ENCODE measurements around the gene ACAD10.
"Not testable (repeated sequence)": the region's sequence is repeated elsewhere in the genome, so short reads cannot be mapped to it uniquely, and the experiment has no call there.

Gene ACAD10

DNA sequence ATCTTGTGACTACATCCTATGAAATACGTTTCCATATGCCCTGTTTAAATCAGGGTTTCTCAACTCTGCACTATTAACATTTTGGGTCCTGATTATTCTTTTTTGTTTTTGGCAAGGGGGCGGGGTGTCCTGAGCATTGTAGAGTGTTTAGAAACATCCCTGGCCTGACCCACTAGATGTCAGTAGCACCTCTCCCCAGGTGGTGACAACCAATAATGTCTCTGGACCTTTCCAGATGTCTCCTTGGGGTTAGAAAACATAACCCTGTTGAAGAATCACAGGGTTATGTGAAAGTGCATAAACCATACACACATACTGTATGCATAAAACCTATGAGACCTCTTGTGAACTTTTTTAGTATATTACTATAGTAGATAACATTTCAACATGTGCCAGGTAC lies 1.4 kb downstream of the ACAD10 start:
- no peak for DNase-seq (ENCODE audit: low read depth, low spot score)

- no peak for DNase-seq (ENCODE audit: low read depth, low spot score)
Observed at GRCh38 chr12:111687952-111688351, 2.1 kb downstream of the ACAD10 start.

DNA sequence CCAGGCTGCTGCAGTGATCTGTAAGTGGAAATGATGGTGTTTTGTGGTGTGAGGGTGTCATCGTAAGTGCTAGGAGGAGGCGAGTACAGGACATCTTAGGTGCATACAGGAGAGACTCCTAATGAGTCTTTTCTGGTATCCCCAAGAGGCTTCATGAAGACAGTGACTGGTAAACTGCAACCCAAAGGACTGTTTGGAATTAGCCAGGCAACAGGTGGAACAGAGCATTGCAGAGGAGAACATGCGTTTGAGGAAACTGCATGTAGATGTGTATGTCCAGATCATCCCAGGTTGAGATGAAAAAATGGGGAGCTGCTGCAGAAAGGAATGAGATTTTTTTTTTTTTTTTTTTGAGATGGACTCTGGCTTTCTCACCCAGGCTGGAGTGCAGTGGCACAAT lies 5.4 kb downstream of the ACAD10 start:
- DNase-seq (ENCODE audit: low read depth, low spot score), result no peak

DNA sequence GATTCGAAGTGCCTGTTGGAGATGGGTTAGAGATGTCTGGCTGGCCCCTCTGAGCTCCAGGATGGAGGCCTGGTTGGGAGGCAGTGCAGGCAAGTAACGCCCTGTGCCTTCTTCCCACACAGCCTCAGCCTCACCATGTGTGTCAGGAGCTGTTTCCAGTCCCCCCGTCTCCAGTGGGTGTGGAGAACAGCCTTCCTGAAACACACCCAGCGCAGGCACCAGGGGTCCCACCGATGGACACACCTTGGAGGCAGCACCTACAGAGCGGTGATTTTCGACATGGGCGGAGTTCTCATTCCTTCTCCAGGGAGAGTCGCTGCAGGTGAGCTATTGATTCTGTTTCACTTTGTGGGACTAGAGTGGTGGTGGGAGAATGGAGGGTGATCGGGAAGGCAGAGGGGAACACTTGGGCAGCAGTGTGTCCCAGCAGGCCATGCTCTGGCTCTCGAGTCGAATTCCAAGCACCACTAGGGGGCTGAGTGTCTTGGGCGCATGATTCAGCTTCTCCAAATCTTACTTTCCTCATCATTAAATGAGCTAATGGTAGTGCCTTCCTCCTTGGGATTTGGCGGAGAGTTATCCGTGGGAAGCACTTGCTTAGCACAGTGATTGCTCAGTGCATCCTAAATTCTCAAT lies 6.8 kb downstream of the ACAD10 start:
- no peak for DNase-seq (ENCODE audit: low read depth, low spot score)

- DNase-seq (ENCODE audit: low read depth, low spot score), result no peak
Observed at GRCh38 chr12:111693818-111694217, 8.0 kb downstream of the ACAD10 start.

GRCh38 chr12:111699962-111700361 lies 14.1 kb downstream of the ACAD10 start:
- no peak for DNase-seq (ENCODE audit: low read depth, low spot score)

- no peak for DNase-seq (ENCODE audit: low read depth, low spot score)
Observed at GRCh38 chr12:111705672-111706071, 19.8 kb downstream of the ACAD10 start.

DNA sequence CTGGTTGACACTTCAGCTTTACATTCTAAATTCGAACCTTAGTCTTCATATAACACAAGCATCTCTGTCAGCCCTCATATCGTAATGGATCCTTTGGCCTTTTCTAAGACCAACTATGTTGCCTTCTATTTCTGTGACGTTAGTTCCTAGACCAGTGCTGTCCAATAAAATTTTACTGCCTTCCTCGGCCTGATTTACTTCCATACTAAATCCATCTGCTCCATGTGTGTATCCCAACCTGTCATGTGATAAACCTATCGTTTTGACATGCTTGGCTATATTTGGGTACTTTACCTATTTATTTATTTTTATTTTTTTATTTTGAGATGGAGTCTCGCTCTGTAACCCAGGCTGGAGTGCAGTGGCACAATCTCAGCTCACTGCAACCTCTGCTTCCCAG lies 20.3 kb downstream of the ACAD10 start:
- no peak for DNase-seq (ENCODE audit: low read depth, low spot score)

DNA sequence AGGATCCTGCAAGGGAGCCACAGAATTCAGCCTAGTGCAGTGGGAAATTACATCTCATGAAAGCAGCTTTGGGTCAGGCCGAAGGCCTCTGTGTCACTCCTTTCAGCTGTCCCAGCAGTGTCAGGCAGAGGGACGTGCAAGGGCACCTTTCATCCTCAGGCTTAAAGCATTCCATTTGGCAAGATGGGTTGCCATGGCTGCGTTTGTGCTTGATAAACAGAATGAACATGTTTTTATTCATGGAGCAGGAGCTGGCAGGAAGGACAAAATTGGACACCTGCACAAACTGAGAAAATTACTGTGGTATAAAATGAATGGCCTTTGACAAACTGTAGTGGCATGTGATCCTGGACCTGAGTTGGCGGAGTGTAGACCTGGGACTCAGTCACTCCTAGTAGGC lies 29.4 kb downstream of the ACAD10 start:
- DNase-seq (ENCODE audit: low read depth, low spot score), result no peak

DNA sequence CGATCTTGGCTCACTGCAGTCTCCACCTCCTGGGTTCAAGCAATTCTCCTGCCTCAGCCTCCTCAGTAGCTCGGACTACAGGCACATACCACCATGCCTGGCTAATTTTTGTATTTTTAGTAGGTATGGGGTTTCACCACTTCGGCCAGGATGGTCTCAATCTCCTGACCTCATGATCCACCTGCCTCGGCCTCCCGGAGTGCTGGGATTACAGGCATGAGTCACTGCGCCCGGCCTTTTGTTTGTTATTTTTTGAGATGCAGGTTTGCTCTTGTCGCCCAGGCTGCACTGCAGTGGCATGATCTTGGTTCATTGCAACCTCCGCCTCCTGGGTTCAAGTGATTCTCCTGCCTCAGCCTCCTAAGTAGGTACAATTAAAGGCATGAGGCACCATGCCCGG lies 33.5 kb downstream of the ACAD10 start:
- DNase-seq (ENCODE audit: low read depth, low spot score), result not testable (repeated sequence)

DNA sequence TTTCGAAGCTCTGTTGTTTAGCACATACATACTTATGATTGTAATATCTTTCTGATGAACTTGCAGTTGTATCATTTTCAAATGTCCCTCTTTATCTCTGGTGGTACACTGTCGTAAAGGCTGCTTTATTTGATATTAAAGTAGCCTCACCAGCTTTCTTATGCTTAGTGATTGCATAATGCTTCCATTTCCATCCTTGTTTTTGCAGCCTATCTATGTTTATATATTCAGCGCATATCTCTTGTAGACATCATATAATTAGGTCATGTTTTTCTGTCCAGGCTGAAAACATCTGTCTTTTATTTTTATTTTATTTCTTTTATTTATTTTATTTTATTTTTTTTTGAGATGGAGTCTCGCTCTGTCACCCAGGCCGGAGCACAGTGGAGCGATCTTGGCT lies 34.6 kb downstream of the ACAD10 start:
- no peak for DNase-seq (ENCODE audit: low read depth, low spot score)

- not testable (repeated sequence) for DNase-seq (ENCODE audit: low read depth, low spot score)
Observed at GRCh38 chr12:111723646-111724360, 38.0 kb downstream of the ACAD10 start.

GRCh38 chr12:111728795-111729194 lies 42.9 kb downstream of the ACAD10 start:
- DNase-seq (ENCODE audit: low read depth, low spot score), result no peak

DNA sequence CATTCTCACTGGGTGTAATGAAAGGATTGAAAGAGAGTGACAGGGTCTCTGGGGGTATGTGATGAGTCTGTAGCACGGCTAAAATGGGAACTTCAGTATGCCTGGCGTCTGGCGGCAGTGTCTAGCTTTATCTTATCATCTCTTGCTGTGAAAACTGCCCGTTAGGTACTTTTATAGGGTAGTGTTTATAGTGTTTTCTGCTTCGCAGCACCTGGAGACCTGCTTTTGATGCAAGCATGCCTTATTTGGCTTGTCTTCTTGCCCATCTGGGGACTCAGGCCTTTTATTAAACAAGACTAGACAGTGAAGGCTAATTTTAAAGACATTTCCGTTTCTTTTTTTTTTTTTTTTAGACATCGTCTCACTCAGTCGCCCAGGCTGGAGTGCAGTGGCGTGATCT lies 44.6 kb downstream of the ACAD10 start:
- DNase-seq (ENCODE audit: low read depth, low spot score), result no peak

DNA sequence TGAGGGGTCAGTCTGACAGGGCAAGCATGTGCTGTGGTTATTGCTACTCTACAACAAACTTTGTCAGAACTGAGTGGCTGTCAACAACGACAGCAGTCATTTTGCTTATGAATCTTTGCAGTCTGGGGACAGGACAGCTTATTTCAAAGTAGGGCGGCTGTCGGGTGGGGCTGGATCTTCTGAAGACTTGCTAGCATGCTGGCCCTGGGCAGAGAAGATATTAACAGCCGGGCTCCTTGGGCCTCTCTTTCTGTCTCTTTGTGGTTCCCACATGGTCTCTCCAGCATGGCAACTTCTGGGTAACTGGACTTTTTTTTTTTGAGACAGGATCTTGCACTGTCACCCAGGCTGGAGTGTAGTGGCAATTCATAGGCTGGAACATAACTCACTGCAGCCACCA lies 46.9 kb downstream of the ACAD10 start:
- no peak for DNase-seq (ENCODE audit: low read depth, low spot score)

DNA sequence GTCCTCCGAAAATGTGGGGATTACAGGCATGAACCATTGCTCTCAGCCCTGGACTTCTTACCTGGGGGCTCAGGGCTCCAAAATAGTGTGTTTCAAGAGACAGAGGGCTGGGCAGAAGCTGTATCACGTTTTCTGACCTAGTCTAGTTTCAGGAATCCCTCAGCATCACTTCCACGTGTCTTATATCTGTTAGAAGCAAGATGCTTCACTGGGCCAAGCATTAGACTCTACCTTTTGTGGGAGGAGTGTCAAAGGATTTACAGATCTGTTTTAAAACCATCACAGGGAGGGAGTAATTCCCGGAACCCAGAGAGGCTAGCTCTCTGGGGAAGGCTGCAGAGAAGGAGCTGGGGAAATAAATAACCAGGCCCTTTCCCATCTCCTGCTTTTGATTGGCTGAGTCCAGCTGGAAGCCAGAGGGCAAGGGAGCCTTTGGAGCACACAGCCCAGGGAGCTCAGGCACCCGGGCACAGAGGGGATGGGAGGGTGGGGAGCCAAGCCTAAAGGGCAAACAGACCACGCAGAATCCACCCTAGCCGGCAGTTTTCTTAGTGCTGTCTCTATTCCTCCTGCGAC lies 47.6 kb downstream of the ACAD10 start:
- no peak for DNase-seq (ENCODE audit: low read depth, low spot score)

- DNase-seq (ENCODE audit: low read depth, low spot score), result not testable (repeated sequence)
Observed at GRCh38 chr12:111739524-111739923, 53.7 kb downstream of the ACAD10 start.

- DNase-seq (ENCODE audit: low read depth, low spot score), result peak; percentile 9
Observed at GRCh38 chr12:111741235-111741812, 55.5 kb downstream of the ACAD10 start.

DNA sequence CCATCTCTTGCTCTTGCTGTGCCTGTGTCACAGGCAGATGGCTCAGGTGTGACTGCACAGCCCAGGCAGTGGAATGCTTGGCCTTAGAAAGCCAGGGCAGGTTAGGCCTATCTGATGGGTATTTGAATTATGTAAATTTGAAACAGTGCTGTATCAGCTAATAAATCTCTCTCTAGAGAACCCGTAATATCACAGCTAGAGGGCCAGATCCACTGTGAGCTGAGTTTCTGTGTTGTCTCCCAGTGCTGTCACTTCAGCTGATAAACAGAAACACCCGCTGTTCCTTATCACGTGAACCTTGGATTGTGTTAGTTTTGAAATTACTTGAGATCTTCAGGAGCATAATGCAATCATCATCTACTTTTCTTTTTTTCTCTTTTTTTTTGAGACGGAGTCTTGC lies 59.4 kb downstream of the ACAD10 start:
- no peak for DNase-seq (ENCODE audit: low read depth, low spot score)

DNA sequence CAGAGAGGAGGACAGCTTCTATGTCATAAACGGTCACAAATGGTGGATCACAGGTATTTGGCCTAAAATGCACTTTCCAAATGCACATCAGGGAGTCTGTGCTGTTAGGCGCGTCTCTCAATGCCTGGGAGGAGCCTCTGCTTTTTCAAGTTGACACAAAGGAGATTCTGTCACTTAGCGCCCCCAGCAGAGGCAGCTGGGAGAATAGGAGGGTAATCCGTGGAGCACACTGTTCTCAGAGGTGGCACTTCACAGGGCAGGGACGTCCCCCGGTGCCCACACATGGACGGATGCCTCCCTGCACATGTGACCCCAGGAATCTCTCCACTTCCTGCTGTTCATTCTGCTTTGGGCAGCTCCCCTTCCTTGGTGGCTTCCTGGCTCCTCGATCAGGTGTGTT lies 61.5 kb downstream of the ACAD10 start:
- no peak for DNase-seq (ENCODE audit: low read depth, low spot score)

GRCh38 chr12:111748151-111748672 lies 62.4 kb downstream of the ACAD10 start:
- DNase-seq (ENCODE audit: low read depth, low spot score), result no peak

GRCh38 chr12:111748867-111749266 lies 63.0 kb downstream of the ACAD10 start:
- no peak for DNase-seq (ENCODE audit: low read depth, low spot score)

DNA sequence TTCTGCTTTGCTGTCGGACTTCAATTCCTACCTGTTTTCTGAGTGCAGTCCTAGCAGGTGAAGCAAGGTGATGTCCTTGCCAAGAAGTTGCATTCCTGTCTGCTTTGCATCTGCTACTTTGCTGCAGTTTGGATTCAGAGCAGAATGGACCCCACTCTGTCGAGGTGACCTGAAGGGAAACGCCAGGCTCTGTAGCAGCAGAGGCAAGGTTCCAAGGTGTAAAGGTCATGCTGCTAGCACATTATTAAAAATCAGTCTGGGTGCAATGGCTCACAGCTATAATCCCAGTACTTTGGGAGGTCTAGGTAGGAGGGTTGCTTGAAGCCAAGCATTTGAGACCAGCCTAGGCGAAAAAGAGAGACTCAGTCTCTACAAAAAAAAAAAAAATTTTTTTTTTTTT lies 63.5 kb downstream of the ACAD10 start:
- DNase-seq (ENCODE audit: low read depth, low spot score), result no peak

Data from smooth muscle cell of the brain vasculature (primary cell).